HL-60 (cell line): ENCODE data around the gene DUSP23.

Source experiments
- GABPA ChIP-seq: IDR thresholded peaks from 2 replicates; pipeline ENCODE4 v1.6.1; 2012; ENCODE audit warnings: low read depth
- POLR2AphosphoS5 ChIP-seq: IDR thresholded peaks from 2 replicates; pipeline ENCODE4 v1.6.1; 2012; ENCODE audit warnings: low read depth
- SPI1 ChIP-seq: IDR thresholded peaks from 2 replicates; pipeline ENCODE4 v1.6.1; 2012; ENCODE audit warnings: low read depth, mild to moderate bottlenecking, borderline replicate concordance
- TF ChIP-seq, protein P1 (sequence below): IDR thresholded peaks from 2 replicates; pipeline ENCODE4 v1.6.1; 2012; ENCODE audit warnings: low read depth; ENCODE audit not compliant: insufficient replicate concordance
- TF ChIP-seq, protein P2 (sequence below): IDR thresholded peaks from one replicate; pipeline ENCODE4 v1.5.1; 2011; ENCODE audit warnings: low read length, control low read depth, inconsistent platforms; ENCODE audit not compliant: insufficient read depth

DNA sequence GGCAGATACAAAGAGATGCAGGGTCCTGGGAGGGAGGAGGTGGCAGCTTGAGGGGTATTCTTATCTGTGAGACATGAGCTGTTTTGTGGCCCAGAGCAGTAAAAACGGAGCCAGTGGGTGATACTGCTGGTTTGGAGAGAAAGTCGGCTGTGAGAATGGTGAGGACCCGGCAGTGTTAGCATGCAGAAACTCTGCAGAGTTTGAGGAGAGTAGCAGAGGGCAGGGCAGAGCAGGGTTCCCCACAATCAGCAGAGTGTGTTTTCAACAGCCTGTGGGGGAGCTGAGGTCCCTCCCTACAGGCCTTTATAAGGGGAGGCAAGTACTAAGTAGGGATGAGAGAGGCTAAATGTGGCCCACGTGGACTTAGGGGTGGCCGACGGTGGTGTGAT, 46.3 kb downstream of the DUSP23 start:
- TF ChIP-seq, protein P1, sequence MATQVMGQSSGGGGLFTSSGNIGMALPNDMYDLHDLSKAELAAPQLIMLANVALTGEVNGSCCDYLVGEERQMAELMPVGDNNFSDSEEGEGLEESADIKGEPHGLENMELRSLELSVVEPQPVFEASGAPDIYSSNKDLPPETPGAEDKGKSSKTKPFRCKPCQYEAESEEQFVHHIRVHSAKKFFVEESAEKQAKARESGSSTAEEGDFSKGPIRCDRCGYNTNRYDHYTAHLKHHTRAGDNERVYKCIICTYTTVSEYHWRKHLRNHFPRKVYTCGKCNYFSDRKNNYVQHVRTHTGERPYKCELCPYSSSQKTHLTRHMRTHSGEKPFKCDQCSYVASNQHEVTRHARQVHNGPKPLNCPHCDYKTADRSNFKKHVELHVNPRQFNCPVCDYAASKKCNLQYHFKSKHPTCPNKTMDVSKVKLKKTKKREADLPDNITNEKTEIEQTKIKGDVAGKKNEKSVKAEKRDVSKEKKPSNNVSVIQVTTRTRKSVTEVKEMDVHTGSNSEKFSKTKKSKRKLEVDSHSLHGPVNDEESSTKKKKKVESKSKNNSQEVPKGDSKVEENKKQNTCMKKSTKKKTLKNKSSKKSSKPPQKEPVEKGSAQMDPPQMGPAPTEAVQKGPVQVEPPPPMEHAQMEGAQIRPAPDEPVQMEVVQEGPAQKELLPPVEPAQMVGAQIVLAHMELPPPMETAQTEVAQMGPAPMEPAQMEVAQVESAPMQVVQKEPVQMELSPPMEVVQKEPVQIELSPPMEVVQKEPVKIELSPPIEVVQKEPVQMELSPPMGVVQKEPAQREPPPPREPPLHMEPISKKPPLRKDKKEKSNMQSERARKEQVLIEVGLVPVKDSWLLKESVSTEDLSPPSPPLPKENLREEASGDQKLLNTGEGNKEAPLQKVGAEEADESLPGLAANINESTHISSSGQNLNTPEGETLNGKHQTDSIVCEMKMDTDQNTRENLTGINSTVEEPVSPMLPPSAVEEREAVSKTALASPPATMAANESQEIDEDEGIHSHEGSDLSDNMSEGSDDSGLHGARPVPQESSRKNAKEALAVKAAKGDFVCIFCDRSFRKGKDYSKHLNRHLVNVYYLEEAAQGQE: no peak
- TF ChIP-seq POLR2AphosphoS5: no peak
- TF ChIP-seq, protein P2, sequence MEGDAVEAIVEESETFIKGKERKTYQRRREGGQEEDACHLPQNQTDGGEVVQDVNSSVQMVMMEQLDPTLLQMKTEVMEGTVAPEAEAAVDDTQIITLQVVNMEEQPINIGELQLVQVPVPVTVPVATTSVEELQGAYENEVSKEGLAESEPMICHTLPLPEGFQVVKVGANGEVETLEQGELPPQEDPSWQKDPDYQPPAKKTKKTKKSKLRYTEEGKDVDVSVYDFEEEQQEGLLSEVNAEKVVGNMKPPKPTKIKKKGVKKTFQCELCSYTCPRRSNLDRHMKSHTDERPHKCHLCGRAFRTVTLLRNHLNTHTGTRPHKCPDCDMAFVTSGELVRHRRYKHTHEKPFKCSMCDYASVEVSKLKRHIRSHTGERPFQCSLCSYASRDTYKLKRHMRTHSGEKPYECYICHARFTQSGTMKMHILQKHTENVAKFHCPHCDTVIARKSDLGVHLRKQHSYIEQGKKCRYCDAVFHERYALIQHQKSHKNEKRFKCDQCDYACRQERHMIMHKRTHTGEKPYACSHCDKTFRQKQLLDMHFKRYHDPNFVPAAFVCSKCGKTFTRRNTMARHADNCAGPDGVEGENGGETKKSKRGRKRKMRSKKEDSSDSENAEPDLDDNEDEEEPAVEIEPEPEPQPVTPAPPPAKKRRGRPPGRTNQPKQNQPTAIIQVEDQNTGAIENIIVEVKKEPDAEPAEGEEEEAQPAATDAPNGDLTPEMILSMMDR: no peak
- no peak for TF ChIP-seq SPI1
- TF ChIP-seq GABPA: no peak
